Right cardiac atrium (tissue), 5 donors: Measurements from ENCODE around the gene POC1A. TPM values are rescaled to one million over a fixed set of nuclear protein-coding genes. Genes with fewer than 3 reads are reported as not detected.
A peak's percentile ranks its signal among the peaks of the same experiment; 100 is the strongest.

ENCODE experiments used
- ATAC-seq, 2 donors: fragments of 200-7000 bp; cut with Tn5 transposase; one replicate each; pipeline versions ENCODE4 v1.8.0 to v1.9.1; 2020; ENCODE audit warnings: moderate library complexity in 2 of 2, mild to moderate bottlenecking in 1 of 2
- DNase-seq, 3 donors: peaks; one replicate each; pipeline ENCODE4 v3.0.0-alpha.2; 2020
- H3K27ac ChIP-seq: one replicate; pipeline ENCODE4 v1.5.1; 2013; ENCODE audit warnings: mild to moderate bottlenecking, low read length, control low read depth, moderate library complexity
- H3K27me3 ChIP-seq: one replicate; pipeline ENCODE4 v1.6.1; 2013; ENCODE audit not compliant: control insufficient read depth, insufficient read depth
- H3K4me1 ChIP-seq: one replicate; pipeline ENCODE4 v1.6.1; 2013; ENCODE audit warnings: low read length; ENCODE audit not compliant: control insufficient read depth, insufficient read depth
- H3K4me3 ChIP-seq: one replicate; pipeline ENCODE4 v1.5.1; 2013; ENCODE audit warnings: low read length, control low read depth
- H3K9me3 ChIP-seq: one replicate; pipeline ENCODE4 v1.6.1; 2013; ENCODE audit warnings: low read length; ENCODE audit not compliant: control insufficient read depth
- WGBS: extraction: QIAGEN DNeasy Blood & Tissue Kit; methylation state at CpG from one replicate; pipeline ENCODE4 v1.1.7; 2013; 5-methylcytosine and 5-hydroxymethylcytosine counted together
- intact Hi-C, 4 donors: fragments of 100-400 bp; cut with DNase I; formaldehyde crosslinking; loops; one replicate each; pipeline versions ENCODE4 v1.11.0 to v1.14.0; 2022 to 2023
- polyA plus RNA-seq: library from polyadenylated mRNA; stranded (reverse); fragments of 200-250 nt; gene quantifications from one replicate; pipeline ENCODE4 v1.2.3, GENCODE V29; 2013
- total RNA-seq, 4 donors: library from RNA; stranded (reverse); fragmentation: NEBNext Ultra II Directional; extraction: Animal tissue kit (Norgen Biotek cat#: 25700); gene quantifications; one replicate each; pipeline ENCODE4 v1.2.1, GENCODE V29; 2021
- donor health status: healthy with polysubstance abuse.
- donor health status: DM: no; HTN: yes; CAD: no.
- donor health status: DM: no; HTN: no; CAD: no.
- donor health status: DM: no; HTN: yes; CAD: no; lungs with severe emphysema.
- donor health status: DM: yes; HTN: yes; CAD: no.

The POC1A gene
- total and polyA plus RNA-seq, 5 donors: 0.75 to 1.4 (median 1.2) TPM

DNA sequence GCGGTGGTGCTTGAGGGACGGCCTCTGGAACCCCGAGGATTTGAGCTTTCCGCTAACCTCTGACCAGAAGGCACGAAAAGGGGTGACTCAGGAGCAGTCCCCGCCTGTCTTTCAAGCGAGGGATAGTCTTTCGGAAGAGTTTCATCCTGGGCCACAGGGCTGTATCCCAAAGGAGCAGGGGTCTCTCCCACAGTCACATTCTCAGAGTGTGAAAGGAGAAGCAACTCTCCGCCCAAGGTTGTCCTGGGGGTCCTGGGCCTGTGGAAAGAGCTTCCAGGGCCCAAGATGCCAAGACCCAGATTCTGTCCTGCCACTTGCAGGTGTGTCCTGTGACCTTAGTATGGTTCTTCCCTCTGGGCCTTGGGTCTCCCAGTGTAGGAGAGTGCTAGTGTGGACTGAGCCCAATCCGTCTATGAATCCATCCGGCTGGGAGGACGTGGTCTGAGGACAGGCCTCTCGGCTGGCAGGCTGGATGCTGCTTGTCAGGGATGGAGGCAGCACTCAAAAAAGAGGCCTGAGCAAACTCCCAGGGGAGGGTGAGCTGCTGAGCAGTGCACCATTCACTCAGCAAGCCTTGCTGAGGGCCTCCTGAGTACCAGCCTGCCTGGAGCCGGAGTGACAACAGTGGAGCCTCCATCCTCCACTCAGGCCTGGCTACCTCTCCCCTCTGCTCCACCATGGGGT, 96.3 kb downstream of the POC1A start:
- Histone ChIP-seq H3K4me3 (peak overlapping the region; percentile 41), H3K27me3 (no peaks in the 10 kb centered on the region), H3K4me1 (peaks cover 3% of the 10 kb centered on the region), H3K9me3 (no peaks in the 10 kb centered on the region), H3K27ac (no peak overlapping the region)
- WGBS: 68% methylated on average over 14 of the region's 14 CpGs
- ATAC-seq: no peak
- DNase-seq: no peak
- intact Hi-C loops: loop anchor here in 1 of 4 donors (5.0 kb wide), 1 partner anchor 64 kb away; no protein-coding TSS in a partner anchor

DNA sequence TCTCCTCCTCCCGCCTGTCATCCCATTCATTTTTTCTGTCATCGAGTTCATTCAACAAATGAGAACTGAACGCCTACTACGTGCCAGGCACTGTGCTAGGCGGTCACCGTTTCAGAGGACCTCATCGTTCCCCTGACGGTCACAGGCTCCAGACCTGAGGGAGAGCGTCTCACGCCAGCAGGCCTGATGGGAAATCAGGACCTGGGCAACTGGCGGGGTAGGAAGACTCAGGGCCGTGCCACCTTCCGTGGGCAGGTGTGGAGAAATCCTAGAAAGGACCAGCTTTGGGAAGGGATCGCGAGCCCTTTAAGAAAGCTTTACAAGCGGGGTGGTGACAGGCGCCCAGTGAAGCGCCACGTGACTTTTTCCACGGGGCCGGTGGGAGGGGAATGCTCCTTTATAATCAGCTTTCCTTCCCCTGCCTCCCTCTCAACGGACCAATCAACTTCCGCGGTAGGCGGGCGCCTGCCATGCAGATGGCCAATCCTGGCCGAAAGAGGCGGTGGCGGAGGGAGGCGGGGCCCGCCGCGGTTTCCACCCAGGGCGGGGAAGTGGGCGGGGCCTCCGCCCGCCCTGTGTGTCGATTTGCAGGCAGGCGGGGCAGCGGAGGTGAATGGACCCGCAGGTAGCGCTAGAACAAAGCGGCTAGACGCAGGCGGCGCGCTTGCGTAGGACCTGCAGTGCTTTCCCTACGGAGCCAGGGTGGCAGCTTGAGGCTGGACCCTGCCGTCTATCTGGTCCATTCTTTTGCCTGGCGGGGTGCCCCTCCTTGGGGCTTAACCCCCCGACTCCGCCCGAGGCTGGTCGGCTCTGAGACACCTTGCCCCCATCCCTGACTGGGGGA, 97.0 kb downstream of the POC1A start:
- H3K4me1 ChIP-seq: peaks cover 8% of the 10 kb centered on the region
- under 1% methylated on average over 55 of the region's 55 CpGs for WGBS
- intact Hi-C loops: loop anchor here in 1 of 4 donors (5.0 kb wide), 1 partner anchor 65 kb away; no protein-coding TSS in a partner anchor
- peak overlapping the region; percentile 97 for H3K27ac ChIP-seq
- peak overlapping the region; percentile 91 for H3K4me3 ChIP-seq
- H3K27me3 ChIP-seq: no peaks in the 10 kb centered on the region
- DNase-seq (peak; percentile 99 to 100 (median 100)), ATAC-seq (peak; percentile 90 to 92)
- no peaks in the 10 kb centered on the region for H3K9me3 ChIP-seq

DNA sequence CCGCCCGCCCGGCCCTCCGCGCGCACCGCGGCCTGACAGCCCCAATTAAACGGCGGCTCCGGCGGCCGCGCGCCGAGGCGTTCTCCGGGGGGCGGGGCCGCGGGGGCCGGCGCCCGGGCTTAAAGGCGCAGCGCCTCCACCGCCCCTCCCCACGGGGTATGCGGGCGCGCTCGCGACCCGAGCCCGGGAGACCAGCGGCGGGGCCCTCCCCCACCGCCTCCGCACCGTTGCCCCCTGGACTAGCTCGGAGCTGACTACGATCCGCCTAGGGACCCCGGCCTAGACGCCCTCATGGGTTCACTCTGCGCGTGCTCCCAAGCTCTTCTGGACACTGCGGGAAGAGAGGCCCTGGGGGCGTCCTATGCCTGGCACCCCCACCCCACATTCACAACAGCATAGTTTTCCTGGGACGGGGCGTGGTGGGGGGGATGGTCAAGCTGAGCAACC, 97.7 kb downstream of the POC1A start, which contains the start of gene DUSP7:
Gene DUSP7, minus strand, starts transcription at position 51 of the 447 bp plus-strand sequence. CDS start 205 bp downstream, outside the sequence.
- Histone ChIP-seq H3K27me3 (no peaks in the 10 kb centered on the region), H3K9me3 (no peaks in the 10 kb centered on the region), H3K4me1 (peaks cover 14% of the 10 kb centered on the region), H3K4me3 (peak within 1 kb of the TSS; percentile 91), H3K27ac (peak within 1 kb of the TSS; percentile 97)
- under 1% methylated on average over 50 of the region's 51 CpGs for WGBS
- ATAC-seq: peak; percentile 53 to 60
- intact Hi-C loops: loop anchor here in 1 of 4 donors (5.0 kb wide), 1 partner anchor 66 kb away; no protein-coding TSS in a partner anchor
- peak; percentile 79 to 93 (median 92) for DNase-seq

DNA sequence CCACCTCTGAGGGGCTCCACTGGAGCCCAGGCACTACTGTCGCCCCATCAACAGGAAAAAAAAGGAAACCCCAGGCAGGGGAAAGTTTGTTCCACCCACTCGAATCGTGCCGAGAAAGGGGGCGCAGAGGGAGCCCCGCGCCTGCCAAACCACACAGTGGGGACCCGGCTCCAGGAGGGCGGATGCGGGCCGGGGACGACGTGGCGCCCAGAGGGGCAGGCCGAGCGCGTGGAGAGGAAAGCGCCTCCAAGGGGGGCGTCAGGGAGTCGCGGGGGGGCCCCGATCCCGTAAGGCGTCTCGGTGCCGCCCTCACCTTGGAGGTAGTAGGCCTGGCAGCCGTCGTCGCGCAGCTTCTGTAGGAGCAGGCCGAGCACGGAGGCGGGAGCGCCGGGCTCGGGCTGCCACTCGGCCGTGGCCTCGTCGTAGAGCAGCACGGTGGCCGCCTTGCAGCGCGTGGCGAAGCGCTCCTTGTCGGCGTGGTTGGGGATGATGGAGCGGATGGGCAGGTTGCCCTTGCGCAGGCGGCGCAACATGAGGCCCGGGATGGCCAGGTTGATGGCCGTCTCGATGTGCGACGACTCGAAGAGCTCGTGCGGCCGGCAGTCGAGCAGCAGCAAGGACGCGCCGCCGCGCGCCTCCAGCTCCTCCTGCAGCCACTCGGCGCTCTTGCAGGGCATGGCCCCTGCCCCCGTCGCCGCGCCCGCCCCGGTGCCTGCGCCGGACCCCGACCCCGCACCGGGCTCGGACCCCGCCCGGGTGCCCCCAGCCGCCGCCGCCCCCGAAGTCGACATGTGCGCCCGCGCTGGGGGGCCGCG, 98.5 kb downstream of the POC1A start:
- H3K4me3 ChIP-seq: peak overlapping the region; percentile 91
- intact Hi-C loops: loop anchor here in 1 of 4 donors (5.0 kb wide), 1 partner anchor 67 kb away; no protein-coding TSS in a partner anchor
- H3K27me3 ChIP-seq: no peaks in the 10 kb centered on the region
- peak; percentile 56 to 82 (median 82) for DNase-seq
- H3K4me1 ChIP-seq: peaks cover 19% of the 10 kb centered on the region
- peak overlapping the region; percentile 89 for H3K27ac ChIP-seq
- under 1% methylated on average over 94 of the region's 94 CpGs for WGBS
- ATAC-seq: no peak
- H3K9me3 ChIP-seq: no peaks in the 10 kb centered on the region

DNA sequence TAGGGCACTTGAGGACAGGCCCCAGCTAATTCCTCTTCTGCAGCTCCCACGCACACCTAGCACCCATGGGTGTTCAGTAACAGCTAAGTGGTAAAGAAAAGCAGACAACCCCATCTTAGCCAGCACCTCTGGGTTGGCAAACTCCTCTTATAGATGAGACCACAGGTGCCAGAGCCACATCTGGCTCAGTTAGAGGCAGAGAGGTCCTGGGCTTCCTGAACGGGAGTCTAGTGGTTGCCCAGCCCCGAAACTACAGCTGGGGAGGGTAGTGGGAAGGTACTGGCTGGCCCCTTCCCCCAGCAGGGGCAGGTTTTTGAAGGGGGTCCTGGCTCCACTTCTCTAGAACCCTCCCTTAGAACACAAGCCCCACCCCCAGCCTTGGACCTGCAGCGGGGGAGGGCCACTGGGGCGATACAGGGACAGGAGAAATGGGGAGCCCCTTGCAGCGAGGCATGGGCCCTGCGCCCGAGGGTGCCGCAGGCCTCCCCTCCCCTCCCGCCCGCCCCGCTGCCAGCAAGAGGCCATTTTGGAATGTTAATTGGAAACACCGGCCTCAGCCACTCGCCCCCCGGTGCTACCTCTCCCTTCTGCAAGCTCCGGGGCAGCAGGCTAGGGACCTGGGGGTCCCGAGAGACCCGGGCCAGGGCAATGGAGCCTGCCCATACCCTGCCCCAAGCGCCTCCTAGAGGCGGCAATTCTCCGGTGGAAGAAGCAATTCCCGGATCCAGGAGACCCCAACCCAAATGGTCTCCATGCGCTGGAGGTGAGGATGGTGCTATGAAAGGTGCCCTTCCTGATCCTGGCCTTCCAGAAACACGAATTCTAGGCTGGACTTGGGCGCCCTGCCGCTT, 99.3 kb downstream of the POC1A start:
- Histone ChIP-seq H3K27ac (peak overlapping the region; percentile 89), H3K4me3 (peak overlapping the region; percentile 91), H3K4me1 (peaks cover 19% of the 10 kb centered on the region), H3K9me3 (no peaks in the 10 kb centered on the region), H3K27me3 (no peaks in the 10 kb centered on the region)
- intact Hi-C loops: loop anchor here (5.0 kb wide), 4 partner anchors 38 to 87 kb away; no protein-coding TSS in a partner anchor
- no peak for ATAC-seq
- WGBS: 2% methylated on average over 26 of the region's 26 CpGs
- peak in 1 of 3 donors; percentile 72 for DNase-seq

DNA sequence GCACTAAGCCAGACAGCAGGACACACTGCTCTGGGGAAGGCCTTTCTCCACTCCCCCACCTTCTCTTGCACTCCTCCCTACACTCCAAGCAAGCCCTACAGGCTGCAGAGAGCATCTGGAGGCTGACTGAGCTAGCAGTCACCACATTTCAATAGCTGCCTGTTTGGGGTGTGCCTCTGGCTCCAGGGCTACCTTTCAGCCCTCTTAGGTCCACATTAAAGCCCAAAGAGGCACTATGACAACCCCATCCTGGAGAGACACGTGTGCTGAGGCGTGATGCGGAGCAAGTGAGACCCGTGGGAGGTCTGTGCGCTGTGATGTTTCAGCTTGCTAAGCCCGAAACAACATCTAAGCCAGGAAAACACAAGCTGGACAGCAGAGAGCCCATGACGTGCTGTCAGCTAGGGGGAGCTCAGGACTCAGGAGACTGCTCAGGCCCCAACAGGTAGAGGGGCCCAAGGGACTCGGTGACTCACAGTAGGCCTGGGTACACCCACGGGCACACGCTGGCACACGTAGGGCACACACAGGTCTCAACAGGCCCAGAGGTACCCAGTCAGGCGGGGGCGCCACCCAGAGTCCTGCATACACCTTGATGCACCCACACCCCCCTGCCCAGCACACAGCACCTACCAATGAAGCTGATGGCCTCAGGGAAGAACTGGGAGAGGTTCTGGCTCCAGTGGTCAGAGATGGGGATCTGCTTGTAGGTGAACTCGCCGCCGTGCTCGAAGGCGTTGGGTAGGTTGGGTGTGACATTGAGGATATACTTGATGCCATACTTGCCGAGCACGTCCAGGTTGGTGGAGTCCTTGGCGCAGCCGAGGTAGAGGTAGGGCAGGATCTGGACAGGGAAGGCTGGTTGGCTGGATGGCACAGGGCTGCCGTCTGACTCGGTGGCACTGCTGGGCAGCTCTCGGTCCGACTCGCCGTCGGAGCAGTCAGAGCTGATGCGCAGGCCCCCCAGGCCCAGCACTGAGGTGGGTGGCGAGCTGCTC, 100.6 kb downstream of the POC1A start:
- ATAC-seq: peak in 1 of 2 donors; percentile 1

DNA sequence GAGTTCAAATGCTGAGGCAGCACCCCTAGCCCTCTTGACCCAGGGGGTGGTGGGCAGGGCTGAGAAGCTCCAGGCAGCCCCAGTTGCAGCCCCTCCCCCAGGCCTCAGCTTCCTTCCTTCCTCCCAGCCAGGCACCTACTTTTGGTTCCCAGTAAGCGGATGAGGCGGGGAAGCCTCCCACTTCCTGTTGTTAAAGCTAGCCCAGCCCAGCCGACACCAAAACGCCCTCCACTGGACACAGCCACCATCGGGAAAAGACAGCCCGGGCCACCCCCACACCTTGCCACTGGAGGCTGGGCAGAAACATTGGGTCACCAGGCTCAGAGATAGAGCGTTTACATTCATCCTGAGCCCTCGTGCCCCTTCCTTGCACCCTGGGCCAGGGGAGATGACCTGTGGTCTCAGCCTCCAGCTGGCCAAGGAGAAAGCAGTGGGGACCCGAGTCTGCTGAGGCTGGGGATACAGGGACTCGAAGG, 101.4 kb downstream of the POC1A start:
- peaks cover 20% of the 10 kb centered on the region for H3K4me1 ChIP-seq
- DNase-seq: peak; percentile 92 to 97 (median 96)
- intact Hi-C loops: loop anchor here (2.0 to 5.0 kb wide), 6 partner anchors 36 to 89 kb away; no protein-coding TSS in a partner anchor
- ATAC-seq: peak; percentile 49 to 59
- 2% methylated on average over 10 of the region's 10 CpGs for WGBS
- H3K4me3 ChIP-seq: peak overlapping the region; percentile 21
- H3K27ac ChIP-seq: peak overlapping the region; percentile 82
- H3K27me3 ChIP-seq: no peaks in the 10 kb centered on the region
- H3K9me3 ChIP-seq: no peaks in the 10 kb centered on the region

More for the DNA sequence above, 100.6 kb downstream of the POC1A start:
- peak overlapping the region; percentile 82 for H3K27ac ChIP-seq
- intact Hi-C loops: loop anchor here (2.0 to 5.0 kb wide), 6 partner anchors 36 to 89 kb away; no protein-coding TSS in a partner anchor
- 59% methylated on average over 31 of the region's 31 CpGs for WGBS
- no peaks in the 10 kb centered on the region for H3K27me3 ChIP-seq
- H3K9me3 ChIP-seq: no peaks in the 10 kb centered on the region
- H3K4me3 ChIP-seq: peak overlapping the region; percentile 21
- no peak for DNase-seq
- H3K4me1 ChIP-seq: peaks cover 19% of the 10 kb centered on the region

DNA sequence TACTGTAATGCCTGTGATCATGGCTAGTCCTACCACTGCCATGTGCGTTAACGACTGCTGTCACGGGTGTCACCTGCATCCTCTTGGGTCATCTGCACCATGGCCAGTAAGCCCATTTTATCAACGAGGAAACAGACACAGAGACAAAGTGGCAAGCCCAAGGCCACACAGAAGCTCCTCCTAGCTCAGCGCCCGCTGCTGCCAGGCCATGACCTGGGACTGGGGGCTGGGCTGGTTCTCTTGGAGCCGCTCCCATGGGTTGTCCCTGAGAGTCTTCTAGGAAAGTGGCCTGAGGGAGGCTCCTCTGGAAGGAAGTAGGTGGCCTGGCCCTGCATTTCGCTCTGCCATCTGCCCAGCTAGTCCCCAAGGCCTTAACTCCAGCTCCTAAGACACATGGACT, 102.8 kb downstream of the POC1A start:
- peak in 1 of 3 donors; percentile 59 for DNase-seq
- peak overlapping the region; percentile 82 for H3K27ac ChIP-seq
- WGBS: 68% methylated on average over 8 of the region's 8 CpGs
- no peak overlapping the region for H3K4me3 ChIP-seq
- H3K9me3 ChIP-seq: no peaks in the 10 kb centered on the region
- no peaks in the 10 kb centered on the region for H3K27me3 ChIP-seq
- intact Hi-C loops: loop anchor here (5.0 kb wide), 4 partner anchors 34 to 91 kb away; no protein-coding TSS in a partner anchor
- no peak for ATAC-seq
- H3K4me1 ChIP-seq: peaks cover 33% of the 10 kb centered on the region
